Endothelial cell of umbilical vein (primary cell): ENCODE data around the gene SEMA4B. TPM values are rescaled to one million over a fixed set of nuclear protein-coding genes. Genes with fewer than 3 reads are reported as not detected.

Source experiments
- BruUV-seq: library from RNA; stranded (reverse); fragments of 400-500 nt; replicated peaks from 2 replicates; lab custom pipeline; 2021; lab: Mats Ljungman, UMichigan
- CTCF ChIA-PET: fragments of 300-600, 350-600 bp; sonication (Branson Sonifier 250); formaldehyde crosslinking; loops from one replicate; lab custom pipeline; 2021; ENCODE audit warnings: antibody characterized with exemption, inconsistent platforms; lab: Charles Lee
- POLR2A ChIA-PET: fragments of 300-600, 350-600 bp; sonication (Branson Sonifier 250); formaldehyde crosslinking; loops from one replicate; lab custom pipeline; 2021; ENCODE audit warnings: antibody characterized with exemption, inconsistent platforms; lab: Charles Lee
- DNase-seq: peaks from one replicate; pipeline ENCODE4 v3.0.0-alpha.2; 2011; ENCODE audit warnings: low read depth, low spot score
- FAIRE-seq: peaks from 2 replicates; lab custom pipeline; 2011; peaks lifted over from hg19 to GRCh38; lab: Jason Lieb, UNC
- H2AFZ ChIP-seq: 2 replicates; pipeline ENCODE4 v1.6.0; 2012; ENCODE audit warnings: low read depth, low read length, control low read depth, inconsistent platforms
- H3K27ac ChIP-seq: 2 replicates; pipeline ENCODE4 v1.5.1; 2011; ENCODE audit warnings: low read depth, mild to moderate bottlenecking, control low read depth, low read length, moderate library complexity; ENCODE audit not compliant: insufficient read depth
- H3K27me3 ChIP-seq, 2 experiments: 2 replicates each; pipeline versions ENCODE4 v1.6.0 to v1.6.1; 2011; ENCODE audit warnings: low read length in 2 of 2, mixed read lengths in 1 of 2; ENCODE audit not compliant: control insufficient read depth in 2 of 2, insufficient read depth in 2 of 2
- H3K36me3 ChIP-seq, 2 experiments: 2 replicates in 1 of 2; 3 replicates in 1 of 2; pipeline ENCODE4 v1.5.1; 2011; ENCODE audit warnings: low read length in 2 of 2, mild to moderate bottlenecking in 1 of 2, moderate library complexity in 1 of 2; ENCODE audit not compliant: control insufficient read depth in 2 of 2, insufficient read depth in 2 of 2; ENCODE audit errors: extremely low read depth in 1 of 2
- H3K4me1 ChIP-seq: 3 replicates; pipeline ENCODE4 v1.5.1; 2011; ENCODE audit warnings: mild to moderate bottlenecking, low read length; ENCODE audit not compliant: control insufficient read depth, insufficient read depth; ENCODE audit errors: extremely low read depth
- H3K4me2 ChIP-seq: 2 replicates; pipeline ENCODE4 v1.6.1; 2011; ENCODE audit warnings: low read length, control low read depth, mixed read lengths; ENCODE audit not compliant: insufficient read depth
- H3K4me3 ChIP-seq, 3 experiments: fragments of 200-600 bp in 1 of 3; sonication (generic), shearing (Covaris generic) in 1 of 3; replicated peaks in 1 of 3; 2 replicates each; pipeline ENCODE4 v1.5.1; 2011 to 2016; ENCODE audit warnings: control low read depth in 3 of 3, low read length in 3 of 3, mild to moderate bottlenecking in 2 of 3, inconsistent platforms in 1 of 3, low read depth in 1 of 3, moderate library complexity in 1 of 3; ENCODE audit not compliant: insufficient read depth in 1 of 3
- H3K79me2 ChIP-seq: 2 replicates; pipeline ENCODE4 v1.6.0; 2012; ENCODE audit warnings: low read length, inconsistent platforms; ENCODE audit not compliant: control insufficient read depth, insufficient read depth
- H3K9ac ChIP-seq: replicated peaks from 2 replicates; pipeline ENCODE3; 2011; ENCODE audit warnings: low read length, control low read depth; ENCODE audit not compliant: insufficient read depth; ENCODE audit errors: extremely low read depth
- H3K9me1 ChIP-seq: replicated peaks from 3 replicates; pipeline ENCODE4 v1.6.0; 2011; ENCODE audit warnings: mild to moderate bottlenecking, low read length; ENCODE audit not compliant: control insufficient read depth, insufficient read depth; ENCODE audit errors: extremely low read depth
- H3K9me3 ChIP-seq: replicated peaks from 2 replicates; pipeline ENCODE4 v1.5.1; 2012; ENCODE audit warnings: low read length, inconsistent platforms; ENCODE audit not compliant: control insufficient read depth, insufficient read depth
- H4K20me1 ChIP-seq: replicated peaks from 2 replicates; pipeline ENCODE3; 2011; ENCODE audit warnings: mild to moderate bottlenecking, low read length; ENCODE audit not compliant: control insufficient read depth, insufficient read depth; ENCODE audit errors: extremely low read depth
- EZH2 ChIP-seq: IDR thresholded peaks from 2 replicates; pipeline ENCODE4 v1.6.1; 2012; ENCODE audit warnings: borderline replicate concordance, low read depth, mild to moderate bottlenecking, moderate library complexity, low read length, inconsistent platforms; ENCODE audit not compliant: severe bottlenecking
- FOS ChIP-seq: IDR thresholded peaks from 2 replicates; pipeline ENCODE4 v1.6.1; 2011; ENCODE audit warnings: mild to moderate bottlenecking, low read length, moderate library complexity, borderline replicate concordance; ENCODE audit not compliant: insufficient read depth
- GATA2 ChIP-seq: IDR thresholded peaks from 2 replicates; pipeline ENCODE4 v1.7.0; 2011; ENCODE audit warnings: low read depth, mild to moderate bottlenecking, moderate library complexity, mixed read lengths, low read length; ENCODE audit not compliant: insufficient read length, insufficient read depth
- MYC ChIP-seq: IDR thresholded peaks from one replicate; pipeline ENCODE4 v1.6.1; 2011; ENCODE audit warnings: mild to moderate bottlenecking, low read depth, low read length
- POLR2A ChIP-seq: IDR thresholded peaks from 2 replicates; pipeline ENCODE4 v1.6.1; 2012; ENCODE audit warnings: low read depth, mild to moderate bottlenecking, control low read depth, low read length
- POLR2AphosphoS5 ChIP-seq: IDR thresholded peaks from 2 replicates; pipeline ENCODE4 v1.6.1; 2012; ENCODE audit warnings: low read depth, mild to moderate bottlenecking, control low read depth, low read length, moderate library complexity; ENCODE audit not compliant: insufficient read depth
- dilution Hi-C: fragments of 300-500 bp; cut with MboI; formaldehyde crosslinking; loops from one replicate; pipeline ENCODE4 v1.15.0; 2019; ENCODE audit warnings: low sequenced_read_pairs; ENCODE audit not compliant: extremely low pct_ligation_motif_present
- intact Hi-C: fragments of 100-400 bp; cut with micrococcal nuclease; formaldehyde crosslinking; loops from one replicate; pipeline ENCODE4 v1.10.0; 2022
- polyA plus RNA-seq, 4 experiments: library from polyadenylated mRNA; depleted of rRNA in 3 of 4; stranded (reverse) in 3 of 4; unstranded in 1 of 4; fragments of >200 nt; gene quantifications; 2 replicates each; pipeline versions ENCODE4 v1.2.1 to v1.2.3, GENCODE V29; 2011 to 2012; ENCODE audit warnings: missing spikeins in 1 of 4
- total RNA-seq: library from RNA; stranded (reverse); gene quantifications from 2 replicates; pipeline ENCODE4 v1.2.3, GENCODE V29; 2021
- TF ChIP-seq, protein P1 (sequence below), 2 donors: IDR thresholded peaks; 1 replicate in 1 of 2; 2 replicates in 1 of 2; pipeline ENCODE4 v1.5.1; 2011; ENCODE audit warnings: low read length in 2 of 2, mild to moderate bottlenecking in 2 of 2, moderate library complexity in 2 of 2, control low read depth in 1 of 2, inconsistent platforms in 1 of 2, low read depth in 1 of 2; ENCODE audit not compliant: insufficient read depth in 1 of 2; ENCODE audit errors: extremely low read depth in 1 of 2

Gene SEMA4B
- total and polyA plus RNA-seq, 2 donors (not counting 3 experiments of a cell fraction or from before 2014, with no cell fraction given): 6.1 to 7.1 TPM

DNA sequence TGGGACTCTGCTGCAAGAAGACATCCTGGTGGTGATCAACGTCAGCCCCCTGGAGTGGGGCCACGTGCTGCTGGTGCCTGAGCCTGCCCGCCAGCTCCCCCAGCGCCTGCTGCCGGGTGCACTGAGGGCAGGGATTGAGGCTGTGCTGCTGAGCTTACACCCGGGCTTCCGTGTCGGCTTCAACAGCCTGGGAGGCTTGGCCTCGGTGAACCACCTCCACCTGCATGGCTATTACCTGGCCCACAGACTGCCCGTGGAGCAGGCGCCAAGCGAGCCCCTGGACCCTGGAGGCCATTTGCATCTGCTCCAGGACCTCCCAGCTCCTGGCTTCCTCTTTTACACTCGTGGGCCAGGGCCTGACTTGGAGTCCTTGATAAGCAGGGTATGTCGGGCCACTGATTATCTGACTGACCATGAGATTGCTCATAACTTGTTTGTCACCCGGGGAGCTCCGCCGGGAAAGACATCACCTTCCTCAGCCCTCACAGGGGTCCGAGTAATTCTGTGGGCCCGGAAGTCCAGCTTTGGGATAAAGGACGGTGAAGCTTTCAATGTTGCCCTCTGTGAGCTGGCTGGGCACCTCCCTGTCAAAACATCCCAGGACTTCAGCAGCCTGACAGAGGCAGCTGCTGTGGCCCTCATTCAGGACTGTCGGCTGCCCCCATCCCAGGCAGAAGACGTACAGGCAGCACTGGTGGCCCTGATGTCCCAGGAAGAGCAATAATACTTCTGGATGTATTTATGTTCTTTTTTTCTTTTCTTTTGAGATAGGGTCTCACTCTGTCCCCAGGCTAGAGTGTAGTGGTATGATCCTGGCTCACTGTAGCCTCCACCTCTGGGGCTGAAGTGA is 40.4 kb downstream of the SEMA4B start:
- intact Hi-C loops (no loop called here), dilution Hi-C loops (no loop called here)
- no peaks in the 10 kb centered on the region for H3K4me1 ChIP-seq
- no peaks in the 10 kb centered on the region for H3K27me3 ChIP-seq
- H2AFZ ChIP-seq: no peak overlapping the region
- H3K79me2 ChIP-seq: no peaks in the 10 kb centered on the region
- no peak overlapping the region for H3K4me3 ChIP-seq
- no peak for DNase-seq
- ChIA-PET POLR2A (no interaction called here), CTCF (interaction anchor here (1.0 to 1.3 kb wide), 4 partner anchors 8 to 60 kb away, joined by 3 to 4 read pairs (median 4); partner anchors contain the start of gene TTLL13)
- no peaks in the 10 kb centered on the region for H3K9me3 ChIP-seq
- H4K20me1 ChIP-seq: no peaks in the 10 kb centered on the region
- H3K27ac ChIP-seq: no peak overlapping the region
- no peak overlapping the region for H3K9ac ChIP-seq
- no peaks in the 10 kb centered on the region for H3K36me3 ChIP-seq
- BruUV-seq: no TSS peak
- H3K9me1 ChIP-seq: no peaks in the 10 kb centered on the region
- no peak for FAIRE-seq
- no peak overlapping the region for H3K4me2 ChIP-seq
- TF ChIP-seq POLR2A: no peak
- TF ChIP-seq MYC: no peak
- TF ChIP-seq, protein P1, sequence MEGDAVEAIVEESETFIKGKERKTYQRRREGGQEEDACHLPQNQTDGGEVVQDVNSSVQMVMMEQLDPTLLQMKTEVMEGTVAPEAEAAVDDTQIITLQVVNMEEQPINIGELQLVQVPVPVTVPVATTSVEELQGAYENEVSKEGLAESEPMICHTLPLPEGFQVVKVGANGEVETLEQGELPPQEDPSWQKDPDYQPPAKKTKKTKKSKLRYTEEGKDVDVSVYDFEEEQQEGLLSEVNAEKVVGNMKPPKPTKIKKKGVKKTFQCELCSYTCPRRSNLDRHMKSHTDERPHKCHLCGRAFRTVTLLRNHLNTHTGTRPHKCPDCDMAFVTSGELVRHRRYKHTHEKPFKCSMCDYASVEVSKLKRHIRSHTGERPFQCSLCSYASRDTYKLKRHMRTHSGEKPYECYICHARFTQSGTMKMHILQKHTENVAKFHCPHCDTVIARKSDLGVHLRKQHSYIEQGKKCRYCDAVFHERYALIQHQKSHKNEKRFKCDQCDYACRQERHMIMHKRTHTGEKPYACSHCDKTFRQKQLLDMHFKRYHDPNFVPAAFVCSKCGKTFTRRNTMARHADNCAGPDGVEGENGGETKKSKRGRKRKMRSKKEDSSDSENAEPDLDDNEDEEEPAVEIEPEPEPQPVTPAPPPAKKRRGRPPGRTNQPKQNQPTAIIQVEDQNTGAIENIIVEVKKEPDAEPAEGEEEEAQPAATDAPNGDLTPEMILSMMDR (IDR thresholded peaks at IDR 0.05; ENCODE audit: extremely low read depth in 1 of 2, insufficient read depth in 1 of 2, low read depth in 1 of 2, low read length in 2 of 2): no peak
- no peak for TF ChIP-seq EZH2
- no peak for TF ChIP-seq POLR2AphosphoS5
- TF ChIP-seq GATA2: no peak
- no peak for TF ChIP-seq FOS
